Measurements from ENCODE around the gene LINGO4. TPM values are rescaled to one million over a fixed set of nuclear protein-coding genes. Genes with fewer than 3 reads are reported as not detected.

LINGO4 gene
- total and polyA plus RNA-seq, 2 of the 13 experiments (the other 11 are each of a cell fraction or from before 2014, with no cell fraction given): 0.02 to 0.05 TPM

GRCh38 chr1:151762941-151763921, 42.0 kb downstream of the LINGO4 start, which contains the start of gene MRPL9 (continued):
- TF ChIP-seq, protein P1, sequence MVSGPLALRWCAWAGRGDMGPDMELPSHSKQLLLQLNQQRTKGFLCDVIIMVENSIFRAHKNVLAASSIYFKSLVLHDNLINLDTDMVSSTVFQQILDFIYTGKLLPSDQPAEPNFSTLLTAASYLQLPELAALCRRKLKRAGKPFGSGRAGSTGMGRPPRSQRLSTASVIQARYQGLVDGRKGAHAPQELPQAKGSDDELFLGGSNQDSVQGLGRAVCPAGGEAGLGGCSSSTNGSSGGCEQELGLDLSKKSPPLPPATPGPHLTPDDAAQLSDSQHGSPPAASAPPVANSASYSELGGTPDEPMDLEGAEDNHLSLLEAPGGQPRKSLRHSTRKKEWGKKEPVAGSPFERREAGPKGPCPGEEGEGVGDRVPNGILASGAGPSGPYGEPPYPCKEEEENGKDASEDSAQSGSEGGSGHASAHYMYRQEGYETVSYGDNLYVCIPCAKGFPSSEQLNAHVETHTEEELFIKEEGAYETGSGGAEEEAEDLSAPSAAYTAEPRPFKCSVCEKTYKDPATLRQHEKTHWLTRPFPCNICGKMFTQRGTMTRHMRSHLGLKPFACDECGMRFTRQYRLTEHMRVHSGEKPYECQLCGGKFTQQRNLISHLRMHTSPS (CRISPR knock-in tag; IDR thresholded peaks at IDR 0.05; ENCODE audit: low read depth): 0 out of 2 replicates have a peak, but pooled peaks have one; percentile 29
- TF ChIP-seq FLYWCH1 (CRISPR knock-in tag; IDR thresholded peaks at IDR 0.05) (no peak), HMGA1 (CRISPR knock-in tag; conservative IDR thresholded peaks at IDR 0.05) (no peak), HNRNPLL (IDR thresholded peaks at IDR 0.05; ENCODE audit: low read depth, low read length, poor library complexity, severe bottlenecking) (peak; percentile 37), NR2F6 (IDR thresholded peaks at IDR 0.05) (no peak), NR2F6 (CRISPR knock-in tag; IDR thresholded peaks at IDR 0.05) (no peak), MAFG (CRISPR knock-in tag; IDR thresholded peaks at IDR 0.05) (no peak; the same call in 1 of the 2 replicates), MBD4 (IDR thresholded peaks at IDR 0.05; ENCODE audit: borderline replicate concordance, low read length) (no peak), RBM22 (optimal IDR thresholded peaks at IDR 0.05; ENCODE audit: low read length) (no peak), SIX4 (CRISPR knock-in tag; IDR thresholded peaks at IDR 0.05) (no peak), ETV6 (CRISPR knock-in tag; conservative IDR thresholded peaks at IDR 0.05) (no peak), HOXA5 (CRISPR knock-in tag; IDR thresholded peaks at IDR 0.05) (peak; percentile 30; the same call in 1 of the 2 replicates), ZNF569 (CRISPR knock-in tag; IDR thresholded peaks at IDR 0.05; ENCODE audit: borderline replicate concordance) (no peak), TP53 (CRISPR knock-in tag; conservative IDR thresholded peaks at IDR 0.05) (peak; percentile 56), NR1H2 (CRISPR knock-in tag; IDR thresholded peaks at IDR 0.05; ENCODE audit: borderline replicate concordance, low read depth) (no peak), JUND (CRISPR knock-in tag; IDR thresholded peaks at IDR 0.05) (no peak), NCOA5 (CRISPR knock-in tag; IDR thresholded peaks at IDR 0.05) (0 out of 2 replicates have a peak, but pooled peaks have one; percentile 62)
- TF ChIP-seq, protein P2, sequence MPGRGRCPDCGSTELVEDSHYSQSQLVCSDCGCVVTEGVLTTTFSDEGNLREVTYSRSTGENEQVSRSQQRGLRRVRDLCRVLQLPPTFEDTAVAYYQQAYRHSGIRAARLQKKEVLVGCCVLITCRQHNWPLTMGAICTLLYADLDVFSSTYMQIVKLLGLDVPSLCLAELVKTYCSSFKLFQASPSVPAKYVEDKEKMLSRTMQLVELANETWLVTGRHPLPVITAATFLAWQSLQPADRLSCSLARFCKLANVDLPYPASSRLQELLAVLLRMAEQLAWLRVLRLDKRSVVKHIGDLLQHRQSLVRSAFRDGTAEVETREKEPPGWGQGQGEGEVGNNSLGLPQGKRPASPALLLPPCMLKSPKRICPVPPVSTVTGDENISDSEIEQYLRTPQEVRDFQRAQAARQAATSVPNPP (CRISPR knock-in tag; IDR thresholded peaks at IDR 0.05): peak; percentile 63; the same call in 1 of the 2 replicates
- TF ChIP-seq, protein P3, sequence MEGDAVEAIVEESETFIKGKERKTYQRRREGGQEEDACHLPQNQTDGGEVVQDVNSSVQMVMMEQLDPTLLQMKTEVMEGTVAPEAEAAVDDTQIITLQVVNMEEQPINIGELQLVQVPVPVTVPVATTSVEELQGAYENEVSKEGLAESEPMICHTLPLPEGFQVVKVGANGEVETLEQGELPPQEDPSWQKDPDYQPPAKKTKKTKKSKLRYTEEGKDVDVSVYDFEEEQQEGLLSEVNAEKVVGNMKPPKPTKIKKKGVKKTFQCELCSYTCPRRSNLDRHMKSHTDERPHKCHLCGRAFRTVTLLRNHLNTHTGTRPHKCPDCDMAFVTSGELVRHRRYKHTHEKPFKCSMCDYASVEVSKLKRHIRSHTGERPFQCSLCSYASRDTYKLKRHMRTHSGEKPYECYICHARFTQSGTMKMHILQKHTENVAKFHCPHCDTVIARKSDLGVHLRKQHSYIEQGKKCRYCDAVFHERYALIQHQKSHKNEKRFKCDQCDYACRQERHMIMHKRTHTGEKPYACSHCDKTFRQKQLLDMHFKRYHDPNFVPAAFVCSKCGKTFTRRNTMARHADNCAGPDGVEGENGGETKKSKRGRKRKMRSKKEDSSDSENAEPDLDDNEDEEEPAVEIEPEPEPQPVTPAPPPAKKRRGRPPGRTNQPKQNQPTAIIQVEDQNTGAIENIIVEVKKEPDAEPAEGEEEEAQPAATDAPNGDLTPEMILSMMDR (CRISPR knock-in tag; IDR thresholded peaks at IDR 0.05): no peak; the same call in 1 of the 2 replicates
- TF ChIP-seq, protein P4, sequence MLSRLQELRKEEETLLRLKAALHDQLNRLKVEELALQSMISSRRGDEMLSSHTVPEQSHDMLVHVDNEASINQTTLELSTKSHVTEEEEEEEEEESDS (CRISPR knock-in tag; IDR thresholded peaks at IDR 0.05; ENCODE audit: borderline replicate concordance): no peak
- TF ChIP-seq, protein P5, sequence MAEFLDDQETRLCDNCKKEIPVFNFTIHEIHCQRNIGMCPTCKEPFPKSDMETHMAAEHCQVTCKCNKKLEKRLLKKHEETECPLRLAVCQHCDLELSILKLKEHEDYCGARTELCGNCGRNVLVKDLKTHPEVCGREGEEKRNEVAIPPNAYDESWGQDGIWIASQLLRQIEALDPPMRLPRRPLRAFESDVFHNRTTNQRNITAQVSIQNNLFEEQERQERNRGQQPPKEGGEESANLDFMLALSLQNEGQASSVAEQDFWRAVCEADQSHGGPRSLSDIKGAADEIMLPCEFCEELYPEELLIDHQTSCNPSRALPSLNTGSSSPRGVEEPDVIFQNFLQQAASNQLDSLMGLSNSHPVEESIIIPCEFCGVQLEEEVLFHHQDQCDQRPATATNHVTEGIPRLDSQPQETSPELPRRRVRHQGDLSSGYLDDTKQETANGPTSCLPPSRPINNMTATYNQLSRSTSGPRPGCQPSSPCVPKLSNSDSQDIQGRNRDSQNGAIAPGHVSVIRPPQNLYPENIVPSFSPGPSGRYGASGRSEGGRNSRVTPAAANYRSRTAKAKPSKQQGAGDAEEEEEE (CRISPR knock-in tag; IDR thresholded peaks at IDR 0.05; ENCODE audit: borderline replicate concordance): 0 out of 2 replicates have a peak, but pooled peaks have one; percentile 39

Data from HepG2 (cell line).